Liver (tissue), 3 donors: ENCODE data around the gene ACO2.

Source experiments
- CTCF ChIP-seq: fragments of 150-350 bp; IDR thresholded peaks from 2 replicates; pipeline ENCODE4 v1.5.1; 2017; ENCODE audit warnings: improper control_type of control experiment, low read depth, low read length; ENCODE audit not compliant: missing input control
- GABPA ChIP-seq, 2 donors: IDR thresholded peaks in 1 of 2; conservative IDR thresholded peaks in 1 of 2; 2 replicates each; pipeline ENCODE4 v1.6.1; 2016; ENCODE audit warnings: antibody characterized with exemption in 2 of 2, mild to moderate bottlenecking in 1 of 2, moderate library complexity in 1 of 2
- HNF4A ChIP-seq, 2 donors: conservative IDR thresholded peaks; 2 replicates each; pipeline ENCODE4 v1.6.1; 2016; ENCODE audit warnings: antibody characterized with exemption in 2 of 2, mild to moderate bottlenecking in 2 of 2
- JUND ChIP-seq, 2 donors: IDR thresholded peaks; 2 replicates each; pipeline ENCODE4 v1.6.1; 2016; ENCODE audit warnings: antibody characterized with exemption in 2 of 2
- MAX ChIP-seq: IDR thresholded peaks from 2 replicates; pipeline ENCODE4 v1.6.1; 2016; ENCODE audit warnings: antibody characterized with exemption
- REST ChIP-seq: IDR thresholded peaks from 2 replicates; pipeline ENCODE4 v1.6.1; 2016; ENCODE audit warnings: antibody characterized with exemption, mild to moderate bottlenecking
- RXRA ChIP-seq, 2 donors: IDR thresholded peaks; 2 replicates each; pipeline ENCODE4 v1.6.1; 2017 to 2018; ENCODE audit warnings: antibody characterized with exemption in 2 of 2, mild to moderate bottlenecking in 1 of 2
- TAF1 ChIP-seq: conservative IDR thresholded peaks from 2 replicates; pipeline ENCODE4 v1.6.1; 2016; ENCODE audit warnings: antibody characterized with exemption, mild to moderate bottlenecking
- donor health status: healthy.
- donor health status: healthy.

- TF ChIP-seq REST = no peak
- no peak for TF ChIP-seq CTCF
- no peak for TF ChIP-seq HNF4A (conservative IDR thresholded peaks at IDR 0.05)
- TF ChIP-seq TAF1 = no peak
- TF ChIP-seq MAX = no peak
- TF ChIP-seq JUND (IDR thresholded peaks at IDR 0.05) = no peak
- TF ChIP-seq RXRA (IDR thresholded peaks at IDR 0.05) = no peak
- TF ChIP-seq GABPA (IDR thresholded peaks at IDR 0.05 in 1 of 2, conservative IDR thresholded peaks at IDR 0.05 in 1 of 2) = no peak
Measured at GRCh38 chr22:41534219-41534618, 65.3 kb downstream of the ACO2 start.
